ENCODE results near the gene RAP1A.
A peak's percentile ranks its signal among the peaks of the same experiment; 100 is the strongest.

RAP1A gene

GRCh38 chr1:111720977-111721786 lies 101.6 kb downstream of the RAP1A start:
- no peak for DNase-seq

GRCh38 chr1:111723091-111723806 lies 103.7 kb downstream of the RAP1A start:
- DNase-seq = peak in 1 of 4 experiments; percentile 19

GRCh38 chr1:111723871-111724270 lies 104.3 kb downstream of the RAP1A start:
- no peak for DNase-seq

- no peak for DNase-seq
These were observed 105.6 kb downstream of the RAP1A start for GRCh38 chr1:111725192-111725591.

GRCh38 chr1:111727056-111727455 lies 107.5 kb downstream of the RAP1A start:
- DNase-seq = no peak

- DNase-seq = no peak
These were observed 109.8 kb downstream of the RAP1A start for GRCh38 chr1:111729271-111729921.

GRCh38 chr1:111729946-111730681 lies 110.5 kb downstream of the RAP1A start:
- no peak for DNase-seq

GRCh38 chr1:111730706-111731105 lies 111.1 kb downstream of the RAP1A start:
- no peak for DNase-seq

GRCh38 chr1:111731956-111732355 lies 112.4 kb downstream of the RAP1A start:
- no peak for DNase-seq

GRCh38 chr1:111732718-111733117 lies 113.1 kb downstream of the RAP1A start:
- no peak for DNase-seq

- DNase-seq = no peak
These were observed 113.8 kb downstream of the RAP1A start for GRCh38 chr1:111733183-111733991.

GRCh38 chr1:111733992-111734341 lies 114.4 kb downstream of the RAP1A start:
- DNase-seq = no peak

GRCh38 chr1:111734426-111734825 lies 114.8 kb downstream of the RAP1A start:
- DNase-seq = no peak

- DNase-seq = no peak
These were observed 115.3 kb downstream of the RAP1A start for GRCh38 chr1:111734856-111735255.

GRCh38 chr1:111735321-111735720 lies 115.7 kb downstream of the RAP1A start:
- DNase-seq = no peak

- DNase-seq = no peak
These were observed 116.4 kb downstream of the RAP1A start for GRCh38 chr1:111735858-111736544.

- DNase-seq = no peak
These were observed 117.1 kb downstream of the RAP1A start for GRCh38 chr1:111736548-111737215.

GRCh38 chr1:111737216-111738132 lies 117.9 kb downstream of the RAP1A start:
- DNase-seq = no peak

GRCh38 chr1:111738133-111738435 lies 118.5 kb downstream of the RAP1A start:
- no peak for DNase-seq
